ENCODE results near the gene NEURL1. TPM values are rescaled to one million over a fixed set of nuclear protein-coding genes. Genes with fewer than 3 reads are reported as not detected.

NEURL1 gene
- total and polyA plus RNA-seq, 2 experiments from 2014 or later: 2.3 to 4.6 TPM

GRCh38 chr10:103627111-103627892, 133.8 kb downstream of the NEURL1 start:
- H3K27me3 ChIP-seq: no peaks in the 10 kb centered on the region
- no peaks in the 10 kb centered on the region for H3K9me2 ChIP-seq (replicated peaks; ENCODE audit: insufficient read depth)
- H3K36me3 ChIP-seq (replicated peaks; ENCODE audit: insufficient read depth, low read depth): no peaks in the 10 kb centered on the region
- no peak overlapping the region for H2AFZ ChIP-seq
- WGBS (ENCODE audit: low lambda C conversion rate, missing lambda C conversion rate): 93% methylated on average over 22 of the region's 22 CpGs
- H3K79me2 ChIP-seq: no peaks in the 10 kb centered on the region
- no peak overlapping the region for H3K4me2 ChIP-seq
- H3K9me3 ChIP-seq (ENCODE audit: low read depth): no peaks in the 10 kb centered on the region
- no peak for DNase-seq (ENCODE audit: low spot score)
- H3K4me1 ChIP-seq (ENCODE audit: insufficient read depth): no peaks in the 10 kb centered on the region
- no peak overlapping the region for H3K27ac ChIP-seq
- H3K4me3 ChIP-seq: no peak overlapping the region
- TF ChIP-seq CTCF (IDR thresholded peaks at IDR 0.05; ENCODE audit: poor library complexity): no peak
- TF ChIP-seq EZH2 (IDR thresholded peaks at IDR 0.05; ENCODE audit: borderline replicate concordance): no peak
- TF ChIP-seq EZH2phosphoT487 (IDR thresholded peaks at IDR 0.05; ENCODE audit: low read depth, severe bottlenecking, unreplicated experiment): no peak
- H4K20me1 ChIP-seq (ENCODE audit: insufficient read depth, poor library complexity, severe bottlenecking): no peaks in the 10 kb centered on the region

GRCh38 chr10:103627893-103628292, 134.4 kb downstream of the NEURL1 start:
- Histone ChIP-seq H3K36me3 (replicated peaks; ENCODE audit: insufficient read depth, low read depth) (no peaks in the 10 kb centered on the region), H4K20me1 (ENCODE audit: insufficient read depth, poor library complexity, severe bottlenecking) (no peaks in the 10 kb centered on the region), H3K27me3 (no peaks in the 10 kb centered on the region), H3K27ac (no peak overlapping the region), H2AFZ (no peak overlapping the region), H3K79me2 (no peaks in the 10 kb centered on the region), H3K4me3 (no peak overlapping the region), H3K9me3 (ENCODE audit: low read depth) (no peaks in the 10 kb centered on the region), H3K9me2 (replicated peaks; ENCODE audit: insufficient read depth) (no peaks in the 10 kb centered on the region), H3K4me1 (ENCODE audit: insufficient read depth) (no peaks in the 10 kb centered on the region), H3K4me2 (no peak overlapping the region)
- DNase-seq (ENCODE audit: low spot score): no peak
- no peak for TF ChIP-seq EZH2 (IDR thresholded peaks at IDR 0.05; ENCODE audit: borderline replicate concordance)
- no peak for TF ChIP-seq EZH2phosphoT487 (IDR thresholded peaks at IDR 0.05; ENCODE audit: low read depth, severe bottlenecking, unreplicated experiment)
- TF ChIP-seq CTCF (IDR thresholded peaks at IDR 0.05; ENCODE audit: poor library complexity): no peak
- WGBS (ENCODE audit: low lambda C conversion rate, missing lambda C conversion rate): 95% methylated on average over 13 of the region's 13 CpGs

GRCh38 chr10:103629581-103629980, 136.1 kb downstream of the NEURL1 start:
- H4K20me1 ChIP-seq (ENCODE audit: insufficient read depth, poor library complexity, severe bottlenecking): no peaks in the 10 kb centered on the region
- H3K9me2 ChIP-seq (replicated peaks; ENCODE audit: insufficient read depth): no peaks in the 10 kb centered on the region
- no peaks in the 10 kb centered on the region for H3K4me1 ChIP-seq (ENCODE audit: insufficient read depth)
- no peak overlapping the region for H3K27ac ChIP-seq
- TF ChIP-seq EZH2 (IDR thresholded peaks at IDR 0.05; ENCODE audit: borderline replicate concordance) (no peak), CTCF (IDR thresholded peaks at IDR 0.05; ENCODE audit: poor library complexity) (no peak), EZH2phosphoT487 (IDR thresholded peaks at IDR 0.05; ENCODE audit: low read depth, severe bottlenecking, unreplicated experiment) (no peak)
- no peak overlapping the region for H3K4me3 ChIP-seq
- no peak for DNase-seq (ENCODE audit: low spot score)
- H3K27me3 ChIP-seq: no peaks in the 10 kb centered on the region
- H3K4me2 ChIP-seq: no peak overlapping the region
- WGBS (ENCODE audit: low lambda C conversion rate, missing lambda C conversion rate): 96% methylated on average over 3 of the region's 3 CpGs
- no peaks in the 10 kb centered on the region for H3K9me3 ChIP-seq (ENCODE audit: low read depth)
- H3K79me2 ChIP-seq: no peaks in the 10 kb centered on the region
- H3K36me3 ChIP-seq (replicated peaks; ENCODE audit: insufficient read depth, low read depth): no peaks in the 10 kb centered on the region
- no peak overlapping the region for H2AFZ ChIP-seq

All from hepatocyte (in vitro differentiated cells).